HUES6 (cell line): ENCODE data around the gene IL1F10.

Experiments used
- H3K27ac ChIP-seq: 2 replicates; pipeline ENCODE4 v1.7.0; 2013; ENCODE audit warnings: low read depth, mild to moderate bottlenecking, low read length, inconsistent platforms
- H3K27me3 ChIP-seq: 2 replicates; pipeline ENCODE4 v1.6.1; 2013; ENCODE audit warnings: low read length; ENCODE audit not compliant: control insufficient read depth, insufficient read depth
- H3K36me3 ChIP-seq: 2 replicates; pipeline ENCODE4 v1.6.1; 2013; ENCODE audit warnings: low read length; ENCODE audit not compliant: control insufficient read depth, insufficient read depth
- H3K4me1 ChIP-seq: 2 replicates; pipeline ENCODE4 v1.6.1; 2013; ENCODE audit warnings: low read length; ENCODE audit not compliant: control insufficient read depth, insufficient read depth
- H3K4me3 ChIP-seq: 2 replicates; pipeline ENCODE4 v1.5.1; 2013; ENCODE audit warnings: low read depth, low read length
- H3K9ac ChIP-seq: one replicate; pipeline ENCODE4 v1.6.1; 2013; ENCODE audit warnings: mild to moderate bottlenecking, low read length
- H3K9me3 ChIP-seq: 2 replicates; pipeline ENCODE4 v1.6.1; 2013; ENCODE audit warnings: low read depth, low read length; ENCODE audit not compliant: control insufficient read depth, insufficient read depth

IL1F10 gene

DNA sequence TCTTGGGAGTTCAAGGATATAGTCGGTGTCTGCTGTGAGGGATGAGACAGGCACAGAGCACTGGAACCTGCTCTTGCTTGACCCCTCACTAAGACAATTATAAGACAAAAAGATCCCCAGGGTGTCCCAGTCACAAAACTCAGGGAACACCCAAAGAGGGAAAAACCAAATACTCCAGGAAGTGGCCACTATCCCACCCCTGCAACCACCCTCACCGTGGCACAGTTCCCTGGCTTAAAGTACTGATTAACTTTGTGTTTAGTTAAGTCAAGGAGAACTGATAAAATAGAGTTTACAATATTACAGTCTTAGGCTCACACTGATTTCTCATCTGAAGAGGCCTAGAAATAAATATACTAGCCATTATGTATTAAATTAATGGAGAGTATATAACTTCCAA lies 28.6 kb upstream of the IL1F10 start:
- Histone ChIP-seq H3K27me3 (peaks cover 4% of the 10 kb centered on the region; the same call in 1 of the 2 replicates), H3K4me1 (no peaks in the 10 kb centered on the region), H3K4me3 (no peak overlapping the region), H3K9me3 (no peaks in the 10 kb centered on the region), H3K27ac (no peak overlapping the region), H3K9ac (no peak overlapping the region), H3K36me3 (no peaks in the 10 kb centered on the region)

DNA sequence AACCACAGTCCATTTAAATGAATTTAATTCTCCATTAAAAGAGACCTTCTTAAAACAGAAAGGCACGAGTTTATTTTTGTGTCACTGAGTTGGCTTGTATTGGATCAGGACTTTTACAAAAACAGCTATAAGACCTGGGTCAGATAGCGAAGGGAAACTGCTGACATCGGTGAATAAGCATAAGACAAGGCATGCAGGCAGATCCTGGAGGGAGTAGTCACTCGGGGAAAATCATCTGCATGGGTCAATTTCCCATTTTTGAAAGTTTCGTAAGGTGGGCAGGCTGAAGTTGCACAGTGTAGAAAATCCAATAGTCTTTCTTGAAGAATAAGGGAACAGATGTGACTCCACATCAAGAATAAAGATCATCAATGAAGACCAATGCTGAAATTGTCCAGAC lies 28.1 kb upstream of the IL1F10 start:
- Histone ChIP-seq H3K4me1 (no peaks in the 10 kb centered on the region), H3K36me3 (no peaks in the 10 kb centered on the region), H3K9ac (no peak overlapping the region), H3K27ac (no peak overlapping the region), H3K4me3 (no peak overlapping the region), H3K9me3 (no peaks in the 10 kb centered on the region), H3K27me3 (peaks cover 4% of the 10 kb centered on the region; the same call in 1 of the 2 replicates)

DNA sequence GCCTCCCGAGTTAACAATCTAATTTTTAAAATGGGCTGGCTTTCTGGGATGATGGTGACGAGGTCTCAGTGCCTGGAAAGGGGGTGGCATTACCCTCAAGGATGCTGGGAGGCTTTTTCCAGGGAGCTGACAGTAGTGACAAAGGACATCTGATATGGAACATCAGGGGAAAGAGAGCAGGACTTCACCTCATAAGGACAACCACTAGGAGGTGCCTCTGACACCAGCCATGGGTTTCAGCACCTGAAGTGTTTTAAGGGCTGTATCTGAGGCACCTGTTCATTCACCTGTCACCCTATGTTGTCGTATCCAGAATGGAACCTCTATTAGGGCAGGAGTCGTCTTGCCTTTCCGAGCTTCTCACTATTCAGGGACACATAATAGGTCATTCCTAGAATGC lies 25.9 kb upstream of the IL1F10 start:
- no peaks in the 10 kb centered on the region for H3K4me1 ChIP-seq
- H3K27me3 ChIP-seq: peaks cover 4% of the 10 kb centered on the region; the same call in 1 of the 2 replicates
- no peak overlapping the region for H3K9ac ChIP-seq
- no peak overlapping the region for H3K27ac ChIP-seq
- no peaks in the 10 kb centered on the region for H3K36me3 ChIP-seq
- no peaks in the 10 kb centered on the region for H3K9me3 ChIP-seq
- H3K4me3 ChIP-seq: no peak overlapping the region

DNA sequence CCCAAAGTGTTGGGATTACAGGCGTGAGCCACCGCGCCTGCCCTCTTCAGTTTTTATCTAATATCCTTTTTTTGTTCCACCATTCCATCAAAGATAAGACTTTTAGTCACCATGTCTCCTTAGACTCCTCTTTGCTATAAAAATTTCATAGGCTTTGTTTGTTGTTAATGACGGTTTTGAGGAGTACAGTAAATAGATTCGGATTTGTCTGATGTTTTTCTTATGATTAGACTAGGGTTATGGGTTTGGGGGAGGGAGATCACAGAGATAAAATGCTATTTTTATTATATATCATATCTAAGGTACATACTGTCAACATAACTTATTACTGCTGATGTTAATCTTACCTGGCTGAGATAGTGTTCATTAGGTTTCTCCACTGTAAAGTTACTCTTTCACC lies 21.3 kb upstream of the IL1F10 start:
- no peaks in the 10 kb centered on the region for H3K27me3 ChIP-seq
- no peak overlapping the region for H3K4me3 ChIP-seq
- no peaks in the 10 kb centered on the region for H3K4me1 ChIP-seq
- H3K36me3 ChIP-seq: no peaks in the 10 kb centered on the region
- H3K9me3 ChIP-seq: peaks cover 13% of the 10 kb centered on the region; the same call in 1 of the 2 replicates
- no peak overlapping the region for H3K9ac ChIP-seq
- H3K27ac ChIP-seq: no peak overlapping the region

DNA sequence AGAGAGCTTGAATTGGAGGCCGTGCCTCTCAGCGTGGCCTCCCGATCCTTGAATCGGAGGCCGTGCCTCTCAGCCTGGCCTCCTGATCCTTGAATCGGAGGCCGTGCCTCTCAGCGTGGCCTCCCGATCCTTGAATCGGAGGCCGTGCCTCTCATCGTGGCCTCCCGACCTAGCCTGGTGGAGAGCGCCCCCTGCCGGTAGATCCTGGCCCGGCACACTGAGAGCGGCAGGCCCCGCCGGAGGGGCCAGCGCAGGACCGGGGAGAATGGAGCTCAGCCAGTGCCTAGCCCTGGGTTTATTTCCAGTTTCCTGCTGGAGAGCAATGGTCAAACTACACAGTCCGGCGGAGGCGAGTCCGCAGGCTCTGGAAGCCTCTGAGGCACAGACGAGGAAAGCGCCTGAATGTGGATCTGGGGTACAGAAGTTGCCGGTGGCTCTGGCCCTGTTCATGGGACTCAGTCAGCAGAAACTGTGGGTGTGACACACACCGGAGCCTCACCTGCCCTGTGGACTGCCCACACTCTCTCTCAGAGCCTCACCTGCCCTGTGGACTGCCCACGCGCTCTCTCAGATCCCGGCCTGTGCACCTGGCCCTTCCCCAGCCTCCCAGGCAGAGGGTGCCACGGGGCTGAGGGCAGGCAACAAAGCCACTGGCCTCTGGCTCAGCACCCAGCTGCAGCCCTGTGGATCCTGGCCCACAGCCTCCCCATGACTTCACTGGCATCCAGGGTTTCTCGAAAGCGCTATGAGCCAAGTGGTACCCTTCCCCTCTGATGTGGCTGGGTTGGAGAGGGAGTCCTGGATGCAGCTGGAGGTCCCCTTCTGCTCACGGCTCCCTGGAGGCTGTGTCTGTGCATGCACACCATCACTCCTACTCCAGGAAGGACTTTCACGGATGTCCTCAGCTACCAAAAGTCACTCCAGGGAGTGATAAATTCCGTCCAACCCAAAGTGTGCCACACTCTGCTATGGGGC lies 16.6 kb upstream of the IL1F10 start:
- no peak overlapping the region for H3K9ac ChIP-seq

DNA sequence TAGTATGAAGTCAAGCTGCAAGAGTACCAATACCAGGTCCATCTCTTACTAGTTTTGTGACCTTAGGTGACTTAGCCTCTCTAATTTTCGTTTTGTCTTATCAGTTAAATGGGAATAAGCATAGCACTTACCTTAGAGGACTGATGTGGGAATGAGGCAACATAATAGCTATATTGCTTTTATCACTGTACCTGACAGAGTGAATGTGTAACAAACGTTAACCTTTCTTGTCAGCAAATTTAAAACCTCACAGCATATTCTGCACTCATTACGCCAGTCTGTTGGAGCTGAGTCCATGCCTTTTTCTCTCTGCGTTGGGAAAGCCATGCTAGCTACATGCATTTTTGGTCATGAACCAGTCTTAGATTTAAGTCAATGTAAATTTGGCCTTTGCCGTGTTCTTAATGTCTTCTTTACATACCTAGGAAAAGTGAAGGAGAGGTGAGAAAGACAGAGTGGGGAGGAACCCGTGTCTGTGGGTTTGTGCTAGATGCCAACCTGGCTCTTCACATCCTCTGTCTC lies 15.3 kb upstream of the IL1F10 start, which contains the start of gene IL36B:
Gene IL36B (minus strand): TSS at position 472 of the 522 bp plus-strand sequence.
- no peaks in the 10 kb centered on the region for H3K36me3 ChIP-seq
- peaks cover 51% of the 10 kb centered on the region for H3K9me3 ChIP-seq
- no peak within 1 kb of the TSS for H3K4me3 ChIP-seq
- H3K27ac ChIP-seq: no peak within 1 kb of the TSS
- no peak within 1 kb of the TSS for H3K9ac ChIP-seq
- H3K4me1 ChIP-seq: no peaks in the 10 kb centered on the region
- no peaks in the 10 kb centered on the region for H3K27me3 ChIP-seq

More for the DNA sequence above, 16.6 kb upstream of the IL1F10 start:
- no peaks in the 10 kb centered on the region for H3K4me1 ChIP-seq
- no peaks in the 10 kb centered on the region for H3K36me3 ChIP-seq
- H3K27me3 ChIP-seq: no peaks in the 10 kb centered on the region
- peaks cover 45% of the 10 kb centered on the region for H3K9me3 ChIP-seq
- H3K27ac ChIP-seq: no peak overlapping the region
- H3K4me3 ChIP-seq: no peak overlapping the region

DNA sequence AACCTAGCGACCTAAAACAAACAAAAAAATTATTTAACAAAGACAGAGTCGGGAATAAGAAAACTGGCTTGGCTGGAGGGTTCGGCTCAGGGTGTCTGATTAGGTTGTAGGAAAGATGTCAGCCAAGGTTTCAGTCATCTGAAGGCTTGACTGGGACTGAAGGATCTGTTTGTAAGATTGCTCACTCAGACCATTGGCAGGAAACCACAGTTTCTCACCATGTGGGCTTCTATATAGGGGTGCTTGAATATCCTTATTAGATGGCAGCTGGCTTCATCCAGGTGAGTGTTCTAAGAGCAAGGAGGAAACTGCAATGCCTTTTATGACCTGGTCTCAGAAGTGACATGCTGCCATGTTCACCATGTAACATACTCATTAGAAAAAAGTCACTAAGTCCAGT lies 14.1 kb upstream of the IL1F10 start:
- H3K4me1 ChIP-seq: no peaks in the 10 kb centered on the region
- no peak overlapping the region for H3K27ac ChIP-seq
- peaks cover 3% of the 10 kb centered on the region; the same call in 1 of the 2 replicates for H3K27me3 ChIP-seq
- H3K36me3 ChIP-seq: no peaks in the 10 kb centered on the region
- no peak overlapping the region for H3K9ac ChIP-seq
- no peak overlapping the region for H3K4me3 ChIP-seq
- H3K9me3 ChIP-seq: peaks cover 51% of the 10 kb centered on the region

DNA sequence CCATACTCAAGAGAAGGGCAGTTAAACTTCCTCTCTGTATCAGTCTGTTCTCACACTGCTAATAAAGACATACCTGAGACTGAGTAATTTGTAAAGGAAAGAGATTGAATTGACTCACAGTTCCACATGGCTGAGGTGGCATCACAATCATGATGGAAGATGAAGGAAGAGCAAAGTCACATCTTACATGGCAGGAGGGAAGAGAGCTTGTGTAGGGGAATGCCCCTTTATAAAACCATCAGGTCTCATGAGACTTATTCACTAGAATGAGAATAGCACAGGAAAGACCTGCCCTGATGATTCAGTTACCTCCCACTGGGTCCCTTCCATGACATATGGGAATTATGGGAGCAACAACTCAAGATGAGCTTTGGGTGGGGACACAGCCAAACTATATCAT lies 13.7 kb upstream of the IL1F10 start:
- Histone ChIP-seq H3K27me3 (peaks cover 6% of the 10 kb centered on the region; the same call in 1 of the 2 replicates), H3K27ac (no peak overlapping the region), H3K9me3 (peaks cover 49% of the 10 kb centered on the region), H3K36me3 (no peaks in the 10 kb centered on the region), H3K4me3 (no peak overlapping the region), H3K4me1 (no peaks in the 10 kb centered on the region), H3K9ac (no peak overlapping the region)

DNA sequence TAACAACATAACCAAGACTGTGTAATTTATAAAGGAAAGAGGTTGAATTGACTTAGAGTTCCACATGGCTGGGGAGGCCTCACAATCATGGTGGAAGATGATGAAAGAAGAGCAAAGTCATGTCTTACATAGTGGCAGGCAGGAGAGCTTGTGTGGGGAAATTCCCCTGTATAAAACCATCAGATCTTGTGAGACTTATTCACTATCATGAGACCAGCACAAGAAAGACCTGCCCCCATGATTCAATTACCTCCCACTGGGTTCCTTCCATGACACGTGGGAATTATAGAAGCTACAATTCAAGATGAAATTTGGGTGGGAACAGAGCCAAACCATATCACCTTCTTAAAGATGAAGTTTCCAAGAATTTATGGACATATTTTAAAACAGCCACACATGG lies 11.2 kb upstream of the IL1F10 start:
- no peak overlapping the region for H3K27ac ChIP-seq
- peaks cover 38% of the 10 kb centered on the region for H3K9me3 ChIP-seq
- H3K27me3 ChIP-seq: peaks cover 8% of the 10 kb centered on the region; the same call in 1 of the 2 replicates
- H3K4me3 ChIP-seq: no peak overlapping the region
- no peaks in the 10 kb centered on the region for H3K4me1 ChIP-seq
- no peaks in the 10 kb centered on the region for H3K36me3 ChIP-seq
- no peak overlapping the region for H3K9ac ChIP-seq

DNA sequence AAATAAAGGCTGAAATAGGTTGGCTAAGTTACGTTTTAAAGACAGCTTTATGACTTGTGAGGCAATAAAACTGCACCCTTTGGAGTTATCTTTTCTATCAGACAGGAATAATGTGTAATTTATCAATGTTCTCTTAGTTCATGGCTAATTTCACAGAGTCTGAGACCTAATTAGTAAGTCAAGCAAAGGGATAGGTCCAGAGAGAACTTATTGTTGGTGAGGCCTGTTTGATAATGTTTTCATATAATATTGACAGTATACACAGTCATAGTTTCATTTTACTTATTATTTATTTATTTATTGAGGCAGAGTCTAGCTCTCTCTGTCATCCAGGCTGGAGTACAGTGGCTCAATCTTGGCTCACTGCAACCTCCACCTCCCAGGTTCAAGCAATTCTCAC lies 10.7 kb upstream of the IL1F10 start:
- Histone ChIP-seq H3K9me3 (peaks cover 35% of the 10 kb centered on the region), H3K4me3 (no peak overlapping the region), H3K27ac (no peak overlapping the region), H3K4me1 (no peaks in the 10 kb centered on the region), H3K36me3 (no peaks in the 10 kb centered on the region), H3K9ac (no peak overlapping the region), H3K27me3 (peaks cover 8% of the 10 kb centered on the region; the same call in 1 of the 2 replicates)

DNA sequence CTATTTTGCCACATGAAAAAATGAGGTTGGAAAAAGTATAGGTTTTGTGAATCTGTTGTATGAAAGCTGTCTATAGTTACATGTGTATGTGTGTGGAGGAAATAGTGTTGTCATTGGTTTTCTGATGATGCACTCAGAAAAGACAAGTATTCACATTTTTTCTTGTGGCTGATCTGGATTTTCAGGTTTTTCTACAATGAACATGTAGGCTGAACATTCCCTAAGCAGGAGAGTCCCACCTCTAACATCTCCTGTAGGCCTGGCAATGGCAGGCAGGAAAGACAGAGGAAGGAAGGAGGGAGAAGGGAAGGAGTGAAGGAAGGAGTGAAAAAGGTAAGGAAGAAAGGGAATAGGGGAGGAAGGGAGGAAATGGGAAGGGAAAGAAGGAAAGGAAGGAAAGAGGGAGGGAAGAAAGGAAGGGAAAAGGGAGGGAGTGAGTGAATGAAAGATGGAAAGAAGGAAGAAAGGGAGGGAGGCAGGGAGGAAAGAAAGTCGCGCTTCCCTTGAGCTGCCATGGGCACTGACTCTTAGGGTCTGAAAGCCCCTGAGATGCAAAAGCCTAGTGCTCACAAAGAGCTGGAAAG lies 9.3 kb upstream of the IL1F10 start:
- H3K4me3 ChIP-seq: no peak overlapping the region
- peaks cover 8% of the 10 kb centered on the region; the same call in 1 of the 2 replicates for H3K27me3 ChIP-seq
- H3K9ac ChIP-seq: no peak overlapping the region
- H3K27ac ChIP-seq: no peak overlapping the region
- H3K9me3 ChIP-seq: peaks cover 31% of the 10 kb centered on the region
- H3K4me1 ChIP-seq: no peaks in the 10 kb centered on the region
- H3K36me3 ChIP-seq: no peaks in the 10 kb centered on the region
